GM12801 (cell line): ENCODE measurements around the gene TREX2.

Experiments used
- TF ChIP-seq, protein P1 (sequence below): IDR thresholded peaks from one replicate; pipeline ENCODE4 v1.5.1; 2011; ENCODE audit warnings: control low read depth; ENCODE audit not compliant: insufficient read length; ENCODE audit errors: extremely low read depth

TREX2 gene

DNA sequence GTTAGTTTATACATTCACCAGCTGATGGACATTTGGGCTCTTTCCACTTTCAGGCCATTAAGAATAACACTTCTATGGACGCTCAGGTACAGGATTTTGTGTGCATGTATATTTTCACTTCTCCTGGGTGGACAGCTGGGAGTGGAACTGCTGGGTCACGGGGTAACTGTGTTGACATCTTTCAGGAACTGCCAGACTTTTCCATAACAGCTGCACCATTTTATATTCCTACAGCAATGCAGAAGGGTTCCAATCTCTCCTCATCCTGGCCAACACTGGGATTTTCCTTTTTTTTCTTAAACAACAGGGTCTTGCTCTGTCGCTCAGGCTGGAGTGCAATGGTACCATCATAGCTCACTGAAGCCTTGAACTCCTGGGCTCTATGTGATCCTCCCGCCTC is 12.6 kb upstream of the TREX2 start:
- TF ChIP-seq, protein P1, sequence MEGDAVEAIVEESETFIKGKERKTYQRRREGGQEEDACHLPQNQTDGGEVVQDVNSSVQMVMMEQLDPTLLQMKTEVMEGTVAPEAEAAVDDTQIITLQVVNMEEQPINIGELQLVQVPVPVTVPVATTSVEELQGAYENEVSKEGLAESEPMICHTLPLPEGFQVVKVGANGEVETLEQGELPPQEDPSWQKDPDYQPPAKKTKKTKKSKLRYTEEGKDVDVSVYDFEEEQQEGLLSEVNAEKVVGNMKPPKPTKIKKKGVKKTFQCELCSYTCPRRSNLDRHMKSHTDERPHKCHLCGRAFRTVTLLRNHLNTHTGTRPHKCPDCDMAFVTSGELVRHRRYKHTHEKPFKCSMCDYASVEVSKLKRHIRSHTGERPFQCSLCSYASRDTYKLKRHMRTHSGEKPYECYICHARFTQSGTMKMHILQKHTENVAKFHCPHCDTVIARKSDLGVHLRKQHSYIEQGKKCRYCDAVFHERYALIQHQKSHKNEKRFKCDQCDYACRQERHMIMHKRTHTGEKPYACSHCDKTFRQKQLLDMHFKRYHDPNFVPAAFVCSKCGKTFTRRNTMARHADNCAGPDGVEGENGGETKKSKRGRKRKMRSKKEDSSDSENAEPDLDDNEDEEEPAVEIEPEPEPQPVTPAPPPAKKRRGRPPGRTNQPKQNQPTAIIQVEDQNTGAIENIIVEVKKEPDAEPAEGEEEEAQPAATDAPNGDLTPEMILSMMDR, result no peak

DNA sequence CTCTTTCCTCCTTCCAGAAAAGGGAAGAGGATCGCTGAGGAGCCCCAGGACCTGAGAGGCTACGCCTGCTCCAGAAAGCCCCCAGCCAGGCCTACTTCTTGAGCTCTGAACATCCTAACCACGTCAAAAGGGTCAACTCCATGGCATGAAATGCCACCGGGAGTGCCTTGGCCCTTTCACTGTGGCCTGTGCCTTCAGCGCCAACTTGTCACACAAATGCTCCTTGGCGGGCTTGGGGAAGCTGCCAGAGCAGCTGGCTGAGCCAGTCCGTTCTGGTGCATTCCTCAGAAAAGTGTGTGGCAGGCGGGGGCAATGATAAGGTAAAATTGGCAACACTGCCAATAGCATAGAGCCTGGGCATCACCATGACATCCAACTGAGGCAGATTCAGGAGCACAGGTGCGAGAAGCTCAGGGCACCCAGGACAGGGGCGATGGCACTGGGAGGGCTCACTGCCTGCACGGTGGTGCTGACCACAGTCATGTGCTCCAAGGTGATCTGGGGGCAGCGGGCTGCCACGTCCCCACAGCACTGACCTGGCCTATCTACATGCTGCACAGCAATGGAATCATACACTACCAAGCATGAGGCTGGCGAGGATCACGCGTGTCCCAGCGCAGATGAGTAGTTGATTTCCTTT is 12.1 kb upstream of the TREX2 start:
- TF ChIP-seq, protein P1, result no peak

DNA sequence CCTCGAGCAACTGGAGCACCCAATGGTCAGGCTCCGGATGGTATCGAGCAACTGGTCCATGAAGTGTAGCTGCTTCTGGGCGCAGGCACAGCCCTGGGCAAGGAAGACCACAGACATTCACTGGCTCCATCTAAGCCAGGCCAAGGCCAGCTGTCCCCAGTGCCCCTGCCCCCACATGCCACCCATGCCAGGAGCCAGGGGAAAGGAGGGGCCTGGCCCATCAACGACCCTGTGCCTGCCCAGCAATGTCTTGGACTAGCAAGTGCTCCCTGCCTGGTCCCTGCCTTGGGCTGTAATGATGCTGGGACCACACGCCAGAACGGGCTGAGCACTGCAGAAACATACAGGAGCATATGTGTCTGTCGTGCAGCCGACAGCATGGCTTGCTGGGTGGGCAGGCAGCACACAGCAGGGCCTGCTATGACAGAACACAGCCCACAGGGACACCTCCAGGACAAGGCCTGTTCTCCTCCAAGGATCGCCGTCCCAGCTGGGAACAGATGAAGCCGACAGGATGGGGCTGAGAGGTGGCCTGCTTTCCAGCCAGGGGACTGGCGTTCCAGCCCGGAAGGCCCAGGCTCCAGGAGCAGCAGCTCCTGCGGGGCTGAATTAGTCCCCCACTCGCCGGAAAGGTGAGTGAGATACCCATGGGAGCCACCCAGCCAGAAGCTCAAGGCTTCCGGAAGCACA is 11.4 kb upstream of the TREX2 start:
- TF ChIP-seq, protein P1, result no peak

DNA sequence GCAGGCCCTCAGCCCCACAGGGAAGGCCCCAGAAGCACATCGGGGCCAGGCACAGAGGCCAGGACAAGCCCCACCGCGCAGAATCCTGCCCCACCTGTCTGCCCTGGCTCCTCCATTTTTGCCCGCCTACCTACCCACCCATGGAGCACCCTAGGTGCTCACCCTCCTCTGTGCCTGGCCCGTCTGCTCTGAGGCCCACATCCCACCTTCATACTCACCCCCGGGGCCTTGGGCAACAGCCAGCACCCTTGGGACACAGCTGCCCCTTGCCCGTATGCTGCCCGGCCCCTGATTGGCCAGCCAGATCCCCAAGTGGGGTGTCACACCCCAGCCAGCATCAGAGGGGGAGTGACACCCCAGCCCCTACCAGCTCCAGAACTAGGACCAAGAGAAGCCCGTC is 10.8 kb upstream of the TREX2 start:
- TF ChIP-seq, protein P1, result no peak

DNA sequence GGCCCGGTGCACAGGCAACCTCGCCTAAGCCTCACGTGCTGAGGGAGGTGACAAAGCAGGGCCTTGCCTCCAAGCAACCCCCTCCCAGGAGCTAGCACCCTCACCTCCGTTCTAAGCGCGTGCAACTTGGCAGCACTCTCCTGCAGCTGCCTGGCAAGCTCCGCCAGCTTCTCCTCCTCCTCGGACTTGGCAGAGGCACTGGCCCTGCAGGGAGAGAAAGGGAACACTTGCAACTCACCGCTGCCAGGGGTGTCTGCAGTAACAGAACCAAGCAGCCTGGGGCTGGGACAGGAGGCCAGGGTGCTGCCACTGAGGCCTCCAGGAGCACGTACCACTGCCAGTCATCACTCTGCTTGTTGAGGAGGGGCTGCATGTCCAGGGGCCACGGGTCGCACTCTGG is 10.3 kb upstream of the TREX2 start:
- TF ChIP-seq, protein P1, result no peak

DNA sequence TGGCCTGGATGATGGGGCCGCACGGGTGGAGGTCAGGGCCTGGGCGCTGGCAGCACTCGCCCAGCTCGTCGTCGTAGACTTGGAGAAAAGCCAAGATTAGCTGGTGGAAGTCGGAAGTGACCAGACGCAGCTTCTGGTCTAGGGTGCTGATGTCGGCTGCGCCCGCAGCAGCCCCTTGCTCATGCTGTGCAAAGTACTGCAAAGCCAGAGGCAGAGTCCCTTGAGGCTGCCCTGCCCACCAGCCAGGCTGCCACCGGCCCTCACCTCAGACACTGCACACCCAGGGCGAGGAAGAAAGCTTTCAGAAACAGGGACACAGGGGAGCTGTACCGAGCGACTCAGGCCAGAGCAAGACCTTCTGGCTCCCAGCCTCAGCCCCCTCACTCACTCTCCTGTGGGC is 9.7 kb upstream of the TREX2 start:
- TF ChIP-seq, protein P1, result no peak

DNA sequence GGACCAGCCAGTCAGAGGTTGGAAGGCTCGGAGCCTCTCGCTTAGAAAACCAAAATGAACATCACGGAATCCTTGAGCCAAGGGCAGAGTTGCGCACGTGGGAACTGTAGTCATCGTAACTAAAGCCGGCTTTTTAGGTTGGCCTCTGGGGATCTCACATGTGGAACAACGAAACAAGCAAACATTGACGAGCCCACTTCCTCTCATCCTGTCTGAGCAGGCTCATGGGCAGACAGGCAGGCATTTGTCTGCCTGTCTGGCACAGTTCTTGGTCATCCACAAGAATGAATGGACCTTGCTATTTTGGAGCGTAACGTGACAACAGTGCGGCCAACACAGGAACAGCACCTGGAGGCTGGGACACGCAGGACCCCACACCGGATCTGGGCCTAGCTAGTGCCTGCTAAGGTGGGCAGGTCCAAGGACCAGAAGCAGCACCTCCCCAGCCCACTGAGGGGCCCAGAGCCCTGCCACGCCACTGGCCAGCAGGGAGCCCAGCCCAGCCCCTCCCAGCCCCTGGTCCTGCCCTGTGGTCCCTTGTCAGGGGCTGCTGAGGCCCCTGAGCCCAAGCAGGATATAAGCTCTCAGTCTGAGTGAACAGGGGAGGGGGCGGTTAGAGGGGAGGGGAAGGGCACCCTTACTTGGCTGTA is 9.2 kb upstream of the TREX2 start:
- TF ChIP-seq, protein P1, result no peak
